H1 (cell line): ENCODE data around the gene HS6ST1. TPM values are rescaled to one million over a fixed set of nuclear protein-coding genes. Genes with fewer than 3 reads are reported as not detected.

ENCODE experiments used
- CTCF ChIA-PET: fragments of 300-600 bp; sonication (Branson Sonifier 250); formaldehyde crosslinking; loops from one replicate; lab custom pipeline; 2021; ENCODE audit not compliant: partially characterized antibody; lab: Charles Lee
- POLR2A ChIA-PET: fragments of 300-600 bp; sonication (Branson Sonifier 250); formaldehyde crosslinking; loops from one replicate; lab custom pipeline; 2021; ENCODE audit warnings: inconsistent platforms; ENCODE audit not compliant: partially characterized antibody; lab: Charles Lee
- DNase-seq, 2 experiments: peaks; one replicate each; pipeline versions ENCODE4 v3.0.0 to v3.0.0-alpha.2; 2010 to 2022; ENCODE audit warnings: low spot score in 2 of 2, low read depth in 1 of 2, mixed read lengths in 1 of 2
- FAIRE-seq: peaks from 2 replicates; lab custom pipeline; 2011; peaks lifted over from hg19 to GRCh38; lab: Jason Lieb, UNC
- H2AFZ ChIP-seq: 2 replicates; pipeline ENCODE4 v1.8.1; 2012; ENCODE audit warnings: low read length, inconsistent platforms
- H2AK5ac ChIP-seq: 2 replicates; pipeline ENCODE4 v1.6.1; 2013; ENCODE audit warnings: low read depth, low read length
- H2BK120ac ChIP-seq: replicated peaks from 2 replicates; pipeline ENCODE3; 2013; ENCODE audit warnings: low read depth, low read length, inconsistent platforms
- H2BK12ac ChIP-seq: 2 replicates; pipeline ENCODE4 v1.6.1; 2013; ENCODE audit warnings: low read depth, low read length
- H2BK15ac ChIP-seq: 2 replicates; pipeline ENCODE4 v1.6.1; 2013; ENCODE audit warnings: low read length
- H2BK20ac ChIP-seq: 2 replicates; pipeline ENCODE4 v1.6.1; 2013; ENCODE audit warnings: low read length
- H2BK5ac ChIP-seq: 2 replicates; pipeline ENCODE4 v1.6.1; 2013; ENCODE audit warnings: low read depth, low read length
- H3K14ac ChIP-seq: 2 replicates; pipeline ENCODE4 v1.6.1; 2013; ENCODE audit warnings: inconsistent platforms; ENCODE audit not compliant: insufficient read length
- H3K18ac ChIP-seq: 2 replicates; pipeline ENCODE4 v1.6.1; 2013; ENCODE audit warnings: low read length; ENCODE audit errors: extremely low read depth
- H3K23ac ChIP-seq: 2 replicates; pipeline ENCODE4 v1.6.1; 2013; ENCODE audit warnings: inconsistent platforms; ENCODE audit not compliant: insufficient read length
- H3K23me2 ChIP-seq: 2 replicates; pipeline ENCODE4 v1.6.1; 2013; ENCODE audit warnings: low read depth, low read length
- H3K27ac ChIP-seq: 2 replicates; pipeline ENCODE4 v1.6.1; 2011; ENCODE audit warnings: low read depth, low read length, inconsistent platforms
- H3K27me3 ChIP-seq, 4 experiments: replicated peaks in 1 of 4; 1 replicate in 1 of 4; 2 replicates in 3 of 4; pipeline versions ENCODE4 v1.6.1 to v1.8.1; 2011 to 2013; ENCODE audit warnings: low read length in 3 of 4, mild to moderate bottlenecking in 3 of 4, inconsistent platforms in 2 of 4, mixed read lengths in 2 of 4, moderate library complexity in 1 of 4; ENCODE audit not compliant: control insufficient read depth in 3 of 4, insufficient read depth in 3 of 4; ENCODE audit errors: extremely low read depth in 1 of 4
- H3K36me3 ChIP-seq, 4 experiments: 2 replicates each; pipeline versions ENCODE4 v1.6.1 to v1.8.1; 2011 to 2013; ENCODE audit warnings: mild to moderate bottlenecking in 4 of 4, low read length in 3 of 4, moderate library complexity in 2 of 4, control low read depth in 1 of 4, inconsistent platforms in 1 of 4; ENCODE audit not compliant: insufficient read depth in 4 of 4, control insufficient read depth in 2 of 4
- H3K4ac ChIP-seq: replicated peaks from 2 replicates; pipeline ENCODE3; 2013; ENCODE audit warnings: low read length, low read depth, mixed read lengths, inconsistent platforms; ENCODE audit not compliant: insufficient read length
- H3K4me1 ChIP-seq, 4 experiments: replicated peaks in 1 of 4; 1 replicate in 1 of 4; 2 replicates in 3 of 4; pipeline versions ENCODE4 v1.6.1 to v1.8.1; 2011 to 2013; ENCODE audit warnings: low read length in 3 of 4, inconsistent platforms in 2 of 4, mixed read lengths in 1 of 4; ENCODE audit not compliant: insufficient read depth in 4 of 4, control insufficient read depth in 3 of 4
- H3K4me2 ChIP-seq, 2 experiments: 2 replicates each; pipeline versions ENCODE4 v1.6.1 to v1.8.1; 2011 to 2013; ENCODE audit warnings: low read depth in 2 of 2, low read length in 2 of 2, control low read depth in 1 of 2, inconsistent platforms in 1 of 2, mild to moderate bottlenecking in 1 of 2; ENCODE audit not compliant: insufficient read depth in 1 of 2
- H3K4me3 ChIP-seq, 4 experiments: fragments of 200-600, 300-600 bp in 1 of 4; sonication (generic), shearing (Covaris generic), sonication (Bioruptor Twin) in 1 of 4; 2 replicates each; pipeline versions ENCODE4 v1.5.1 to v1.8.1; 2011 to 2016; ENCODE audit warnings: low read length in 4 of 4, low read depth in 3 of 4, control low read depth in 2 of 4, inconsistent platforms in 2 of 4, mild to moderate bottlenecking in 2 of 4, mixed read lengths in 1 of 4, moderate library complexity in 1 of 4; ENCODE audit not compliant: insufficient read depth in 2 of 4; ENCODE audit errors: extremely low read depth in 1 of 4
- H3K56ac ChIP-seq: replicated peaks from 2 replicates; pipeline ENCODE3; 2013; ENCODE audit warnings: low read depth, mild to moderate bottlenecking, mixed read lengths, low read length, inconsistent platforms; ENCODE audit not compliant: insufficient read length
- H3K79me1 ChIP-seq: 2 replicates; pipeline ENCODE4 v1.6.1; 2013; ENCODE audit warnings: low read depth, low read length, control low read depth
- H3K79me2 ChIP-seq, 2 experiments: 2 replicates each; pipeline versions ENCODE4 v1.6.1 to v1.8.1; 2012 to 2013; ENCODE audit warnings: low read length in 2 of 2, mild to moderate bottlenecking in 2 of 2, inconsistent platforms in 1 of 2; ENCODE audit not compliant: insufficient read depth in 2 of 2, control insufficient read depth in 1 of 2
- H3K9ac ChIP-seq, 4 experiments: replicated peaks in 1 of 4; 1 replicate in 1 of 4; 2 replicates in 3 of 4; pipeline versions ENCODE4 v1.6.1 to v1.8.1; 2011 to 2013; ENCODE audit warnings: low read depth in 3 of 4, low read length in 3 of 4, control low read depth in 2 of 4, mild to moderate bottlenecking in 2 of 4, moderate library complexity in 2 of 4, inconsistent platforms in 1 of 4; ENCODE audit errors: extremely low read depth in 1 of 4
- H3K9me3 ChIP-seq, 2 experiments: 2 replicates each; pipeline versions ENCODE4 v1.6.1 to v1.8.1; 2012 to 2013; ENCODE audit warnings: mild to moderate bottlenecking in 2 of 2, moderate library complexity in 2 of 2, control low read depth in 1 of 2, inconsistent platforms in 1 of 2, low read depth in 1 of 2, low read length in 1 of 2, mixed read lengths in 1 of 2; ENCODE audit not compliant: insufficient read depth in 2 of 2
- H4K20me1 ChIP-seq, 2 experiments: replicated peaks in 1 of 2; 2 replicates each; pipeline versions ENCODE3 to v1.8.1; 2011 to 2013; ENCODE audit warnings: inconsistent platforms in 2 of 2, low read length in 2 of 2, mild to moderate bottlenecking in 1 of 2; ENCODE audit not compliant: insufficient read depth in 2 of 2, control insufficient read depth in 1 of 2
- H4K5ac ChIP-seq: 2 replicates; pipeline ENCODE4 v1.6.1; 2013; ENCODE audit warnings: low read length, low read depth, mixed read lengths, inconsistent platforms; ENCODE audit not compliant: insufficient read length
- H4K8ac ChIP-seq: 2 replicates; pipeline ENCODE4 v1.8.0; 2013; ENCODE audit warnings: mild to moderate bottlenecking, moderate library complexity, low read length, inconsistent platforms; ENCODE audit not compliant: insufficient read depth; ENCODE audit errors: extremely low read depth
- H4K91ac ChIP-seq: replicated peaks from 2 replicates; pipeline ENCODE3; 2013; ENCODE audit warnings: low read length, mixed read lengths, inconsistent platforms; ENCODE audit not compliant: insufficient read length
- BCL11A ChIP-seq, 2 experiments: IDR thresholded peaks; one replicate each; pipeline ENCODE4 v1.6.1; 2011; ENCODE audit warnings: low read depth in 2 of 2, low read length in 2 of 2, mild to moderate bottlenecking in 2 of 2
- BRCA1 ChIP-seq: IDR thresholded peaks from 2 replicates; pipeline ENCODE4 v1.6.1; 2012; ENCODE audit warnings: low read depth, low read length, improper control_type of control experiment
- EZH2 ChIP-seq: fragments of 200-600 bp; sonication (generic); IDR thresholded peaks from 2 replicates; pipeline ENCODE4 v1.7.1; 2012; ENCODE audit warnings: low read depth, mild to moderate bottlenecking, moderate library complexity, low read length, inconsistent platforms; ENCODE audit not compliant: severe bottlenecking
- FOSL1 ChIP-seq: IDR thresholded peaks from 2 replicates; pipeline ENCODE4 v1.6.1; 2011; ENCODE audit warnings: mild to moderate bottlenecking, low read depth, low read length, moderate library complexity; ENCODE audit not compliant: insufficient read depth
- GTF2F1 ChIP-seq: IDR thresholded peaks from 2 replicates; pipeline ENCODE4 v1.6.1; 2012; ENCODE audit warnings: low read depth, low read length, improper control_type of control experiment, borderline replicate concordance
- KDM1A ChIP-seq: fragments of 200-600, 300-600 bp; sonication (generic); IDR thresholded peaks from 2 replicates; pipeline ENCODE4 v1.7.1; 2016; ENCODE audit warnings: mild to moderate bottlenecking, low read length, borderline replicate concordance
- NANOG ChIP-seq: IDR thresholded peaks from 2 replicates; pipeline ENCODE4 v1.6.1; 2011; ENCODE audit warnings: low read length, low read depth, mild to moderate bottlenecking, inconsistent platforms; ENCODE audit not compliant: insufficient read depth, poor library complexity, severe bottlenecking
- POLR2AphosphoS5 ChIP-seq: IDR thresholded peaks from 2 replicates; pipeline ENCODE4 v1.6.1; 2011; ENCODE audit warnings: low read depth, low read length
- RBBP5 ChIP-seq: IDR thresholded peaks from 2 replicates; pipeline ENCODE4 v1.7.1; 2012; ENCODE audit warnings: low read depth, mild to moderate bottlenecking, inconsistent platforms, low read length, moderate library complexity, borderline replicate concordance
- RFX5 ChIP-seq: IDR thresholded peaks from 2 replicates; pipeline ENCODE4 v1.6.1; 2011; ENCODE audit warnings: low read depth, low read length, improper control_type of control experiment, borderline replicate concordance
- SAP30 ChIP-seq: fragments of 300-600 bp; sonication (generic); IDR thresholded peaks from 2 replicates; pipeline ENCODE4 v1.7.1; 2012; ENCODE audit warnings: low read length, moderate library complexity, mild to moderate bottlenecking, inconsistent platforms; ENCODE audit not compliant: insufficient read depth, insufficient replicate concordance
- SIN3A ChIP-seq, 2 experiments: IDR thresholded peaks in 1 of 2; conservative IDR thresholded peaks in 1 of 2; 2 replicates each; pipeline ENCODE4 v1.6.1; 2011 to 2012; ENCODE audit warnings: low read length in 2 of 2, improper control_type of control experiment in 1 of 2, low read depth in 1 of 2, mild to moderate bottlenecking in 1 of 2
- SUZ12 ChIP-seq: fragments of 200-600 bp; sonication (generic); IDR thresholded peaks from 2 replicates; pipeline ENCODE4 v1.6.1; 2012; ENCODE audit warnings: mild to moderate bottlenecking, inconsistent platforms, low read length, moderate library complexity, mixed read lengths
- TAF1 ChIP-seq: IDR thresholded peaks from 2 replicates; pipeline ENCODE4 v1.6.1; 2011; ENCODE audit warnings: mild to moderate bottlenecking, low read depth, low read length
- WGBS, 2 experiments: shearing (Covaris generic) in 1 of 2; methylation state at CpG; one replicate each; pipeline versions ENCODE4 v1.1.6 to v1.1.7; 2013 to 2015; ENCODE audit warnings: low lambda C conversion rate in 2 of 2, mixed read lengths in 2 of 2, inconsistent platforms in 1 of 2, low coverage in 1 of 2, missing lambda C conversion rate in 1 of 2; ENCODE audit not compliant: insufficient replicate concordance in 2 of 2, insufficient coverage in 1 of 2, insufficient read length in 1 of 2; ENCODE audit errors: extremely low coverage in 1 of 2, missing lambda C conversion rate in 1 of 2; 5-methylcytosine and 5-hydroxymethylcytosine counted together
- polyA plus RNA-seq, 7 experiments: library from polyadenylated mRNA; depleted of rRNA in 3 of 7; stranded (reverse) in 5 of 7; unstranded in 2 of 7; fragments of >200 nt in 5 of 7; fragments of 200-250 nt in 2 of 7; gene quantifications; 1 replicate in 5 of 7; 2 replicates in 1 of 7; 4 replicates in 1 of 7; pipeline versions ENCODE4 v1.2.1 to v1.2.3, GENCODE V29; 2011 to 2013; ENCODE audit warnings: missing spikeins in 2 of 7, mixed read lengths in 2 of 7
- total RNA-seq: library from RNA; stranded (reverse); fragmentation: NEBNext Ultra II Directional; extraction: Animal tissue kit (Norgen Biotek cat#: 25700); gene quantifications from 2 replicates; pipeline ENCODE4 v1.2.1, GENCODE V29; 2021

Gene HS6ST1
- total and polyA plus RNA-seq, 2 of the 8 experiments (the other 6 are each of a cell fraction or from before 2014, with no cell fraction given) = 37.4 to 74.6 TPM

GRCh38 chr2:128249555-128249954 lies 69.1 kb downstream of the HS6ST1 start:
- Histone ChIP-seq H4K5ac (no peak overlapping the region), H2BK20ac (no peak overlapping the region), H3K79me1 (no peaks in the 10 kb centered on the region), H2BK5ac (no peak overlapping the region), H3K4me1 (no peaks in the 10 kb centered on the region), H3K23ac (no peak overlapping the region), H3K9ac (no peak overlapping the region), H3K23me2 (no peaks in the 10 kb centered on the region), H3K9me3 (no peaks in the 10 kb centered on the region), H4K8ac (no peak overlapping the region), H2AK5ac (no peak overlapping the region), H3K27me3 (no peaks in the 10 kb centered on the region), H4K91ac (no peak overlapping the region), H3K4ac (no peak overlapping the region), H3K56ac (no peak overlapping the region), H2BK120ac (no peak overlapping the region), H3K18ac (no peak overlapping the region), H3K36me3 (no peaks in the 10 kb centered on the region), H3K27ac (no peak overlapping the region), H3K14ac (no peak overlapping the region), H2BK12ac (no peak overlapping the region), H2AFZ (no peak overlapping the region), H3K4me3 (no peak overlapping the region), H2BK15ac (no peak overlapping the region), H3K79me2 (no peaks in the 10 kb centered on the region), H3K4me2 (no peak overlapping the region), H4K20me1 (no peaks in the 10 kb centered on the region)
- CTCF ChIA-PET = interaction anchor here (0.8 to 1.0 kb wide), 3 partner anchors 12 to 22 kb away, joined by 3 to 5 read pairs (median 3); no protein-coding TSS in a partner anchor
- no peak for DNase-seq
- WGBS, 2 experiments = 89% methylated on average over 2 of the region's 2 CpGs; no CpG with 5 or more reads in 1 of the 2 experiments
- POLR2A ChIA-PET = no interaction called here
- no peak for FAIRE-seq
- no peak for TF ChIP-seq KDM1A
- no peak for TF ChIP-seq BRCA1
- TF ChIP-seq SUZ12 = no peak
- TF ChIP-seq SAP30 = no peak
- no peak for TF ChIP-seq TAF1
- no peak for TF ChIP-seq RFX5
- no peak for TF ChIP-seq GTF2F1
- TF ChIP-seq SIN3A (conservative IDR thresholded peaks at IDR 0.05 in 1 of 2, IDR thresholded peaks at IDR 0.05 in 1 of 2; ENCODE audit: low read depth in 1 of 2, low read length in 2 of 2) = no peak
- no peak for TF ChIP-seq EZH2
- TF ChIP-seq POLR2AphosphoS5 = no peak
- TF ChIP-seq RBBP5 = no peak
- TF ChIP-seq NANOG = no peak
- no peak for TF ChIP-seq BCL11A (IDR thresholded peaks at IDR 0.05; ENCODE audit: low read depth in 2 of 2, low read length in 2 of 2)
- TF ChIP-seq FOSL1 = no peak
